Measurements from ENCODE around the gene INVS.

DNA sequence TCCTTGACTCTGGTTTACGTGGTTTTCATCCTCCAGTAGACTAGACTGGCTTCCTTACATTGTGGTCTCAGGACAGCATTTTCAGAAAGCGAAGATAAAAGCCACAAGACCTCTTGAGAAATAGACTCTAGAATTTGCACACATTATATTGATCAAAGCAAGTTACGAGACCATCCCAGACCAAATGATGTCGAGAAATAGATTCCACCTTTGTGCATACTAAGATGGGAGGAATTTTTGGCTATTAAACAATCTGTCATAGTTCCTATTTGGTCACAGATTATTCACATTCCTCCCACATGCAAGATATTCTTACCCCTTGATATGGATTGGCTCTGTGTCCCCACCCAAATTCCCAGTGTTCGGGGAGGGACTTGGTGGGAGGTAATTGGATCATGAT lies 188.1 kb downstream of the INVS start:
- no peak for TF ChIP-seq GATA2 (IDR thresholded peaks at IDR 0.05; ENCODE audit: low read depth, low read length)
- no peak for TF ChIP-seq GATA3 (IDR thresholded peaks at IDR 0.05; ENCODE audit: low read depth, low read length)
